Middle frontal gyrus (tissue), 1 donor: ENCODE measurements around the gene SUGP2.

Experiments
- DNase-seq: peaks from one replicate; pipeline ENCODE4 v3.0.0-alpha.2; 2015; ENCODE audit warnings: low spot score; ENCODE audit errors: extremely low spot score

The SUGP2 gene

GRCh38 chr19:19059837-19060611, 26.7 kb upstream of the SUGP2 start:
- DNase-seq, result no peak

- DNase-seq, result no peak
Measured at GRCh38 chr19:19059018-19059836, 25.9 kb upstream of the SUGP2 start.

- no peak for DNase-seq
Measured at GRCh38 chr19:19057720-19058119, 24.4 kb upstream of the SUGP2 start.

- no peak for DNase-seq
Measured at GRCh38 chr19:19057317-19057716, 24.0 kb upstream of the SUGP2 start.

- no peak for DNase-seq
Measured at GRCh38 chr19:19056636-19057275, 23.4 kb upstream of the SUGP2 start.

GRCh38 chr19:19055701-19056100, 22.4 kb upstream of the SUGP2 start:
- no peak for DNase-seq

GRCh38 chr19:19054939-19055440, 21.7 kb upstream of the SUGP2 start:
- no peak for DNase-seq

- DNase-seq, result no peak
Measured at GRCh38 chr19:19054315-19054938, 21.1 kb upstream of the SUGP2 start.

- no peak for DNase-seq
Measured at GRCh38 chr19:19053508-19054314, 20.4 kb upstream of the SUGP2 start.

- DNase-seq, result no peak
Measured at GRCh38 chr19:19052921-19053320, 19.6 kb upstream of the SUGP2 start.

GRCh38 chr19:19051478-19052213, 18.3 kb upstream of the SUGP2 start:
- no peak for DNase-seq

GRCh38 chr19:19050731-19051130, 17.4 kb upstream of the SUGP2 start:
- DNase-seq, result no peak

GRCh38 chr19:19050104-19050503, 16.8 kb upstream of the SUGP2 start:
- no peak for DNase-seq

- DNase-seq, result no peak
Measured at GRCh38 chr19:19049406-19049805, 16.1 kb upstream of the SUGP2 start.

- DNase-seq, result no peak
Measured at GRCh38 chr19:19043881-19044280, 10.6 kb upstream of the SUGP2 start.

GRCh38 chr19:19043481-19043880, 10.2 kb upstream of the SUGP2 start:
- no peak for DNase-seq

GRCh38 chr19:19042732-19043280, 9.5 kb upstream of the SUGP2 start:
- no peak for DNase-seq

- DNase-seq, result no peak
Measured at GRCh38 chr19:19040417-19040816, 7.1 kb upstream of the SUGP2 start.

- no peak for DNase-seq
Measured at GRCh38 chr19:19039901-19040300, 6.6 kb upstream of the SUGP2 start.

- DNase-seq, result no peak
Measured at GRCh38 chr19:19034204-19034624, 897 bp upstream of the SUGP2 start.
